ENCODE results near the gene WSB2. TPM values are rescaled to one million over a fixed set of nuclear protein-coding genes. Genes with fewer than 3 reads are reported as not detected.
"Not testable (repeated sequence)": the region's sequence is repeated elsewhere in the genome, so short reads cannot be mapped to it uniquely, and the experiment has no call there.

The WSB2 gene
- total RNA-seq, result 10 to 100 TPM; 72.4 to 74.6 TPM

DNA sequence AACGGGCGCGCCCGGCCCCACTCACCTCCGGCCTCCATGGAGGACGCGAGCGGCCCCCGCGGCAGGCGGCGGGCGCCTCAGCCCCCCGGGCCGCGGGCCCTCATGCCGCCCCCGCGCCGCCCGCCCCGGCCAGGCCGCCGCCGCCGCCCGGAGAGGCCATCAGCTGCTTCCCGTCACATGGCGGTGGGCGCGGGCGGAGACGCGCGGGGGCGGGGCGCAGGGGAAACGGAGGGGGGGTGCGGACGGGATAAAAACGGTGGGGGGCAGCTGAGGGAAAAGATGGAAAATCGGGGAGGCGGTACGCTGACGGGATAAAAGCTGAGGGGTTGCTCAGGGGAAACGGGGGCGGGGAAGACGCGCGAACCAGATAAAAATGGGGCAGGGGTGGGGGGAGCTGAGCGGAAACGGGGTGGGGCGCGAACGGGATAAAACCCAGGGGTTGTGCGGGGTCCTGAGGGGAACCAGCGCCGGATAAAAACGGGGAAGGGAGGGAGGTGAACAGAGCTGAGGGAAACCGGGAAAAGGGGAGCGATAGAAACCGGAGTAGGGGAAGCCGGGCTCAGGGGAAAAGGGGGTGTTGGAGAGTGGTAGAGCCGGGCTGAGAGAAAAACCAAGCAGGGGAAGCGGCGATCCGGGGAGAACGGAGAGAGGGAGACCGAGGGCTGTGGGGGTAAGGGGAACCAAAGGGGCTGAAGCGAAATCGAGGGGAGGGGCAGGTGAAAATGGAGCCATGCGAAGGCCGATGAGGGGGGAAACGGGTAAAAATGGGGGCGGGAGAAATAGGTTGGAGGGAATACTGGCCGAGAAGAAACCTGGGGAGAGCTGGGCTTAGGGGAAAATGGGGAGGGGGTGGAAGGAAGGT lies at the start of gene WSB2:
WSB2 (minus strand) TSS at position 169 of the 862 bp plus-strand sequence; CDS start at position 38, 131 bp downstream.
- POLR2A ChIA-PET, result interaction anchor here (0.6 to 2.5 kb wide), 8 partner anchors 10 to 285 kb away, joined by 3 to 14 read pairs (median 6); partner anchors contain the start of genes PEBP1, RFC5 and VSIG10
- CTCF ChIA-PET, result interaction anchor here (0.9 to 1.5 kb wide), 5 partner anchors 9 to 316 kb away, joined by 3 to 4 read pairs (median 3); partner anchors contain the start of gene PEBP1

- POLR2A ChIA-PET, result no interaction called here
- CTCF ChIA-PET, result no interaction called here
Observed at GRCh38 chr12:118109088-118109487, 48.1 kb upstream of the WSB2 start.

DNA sequence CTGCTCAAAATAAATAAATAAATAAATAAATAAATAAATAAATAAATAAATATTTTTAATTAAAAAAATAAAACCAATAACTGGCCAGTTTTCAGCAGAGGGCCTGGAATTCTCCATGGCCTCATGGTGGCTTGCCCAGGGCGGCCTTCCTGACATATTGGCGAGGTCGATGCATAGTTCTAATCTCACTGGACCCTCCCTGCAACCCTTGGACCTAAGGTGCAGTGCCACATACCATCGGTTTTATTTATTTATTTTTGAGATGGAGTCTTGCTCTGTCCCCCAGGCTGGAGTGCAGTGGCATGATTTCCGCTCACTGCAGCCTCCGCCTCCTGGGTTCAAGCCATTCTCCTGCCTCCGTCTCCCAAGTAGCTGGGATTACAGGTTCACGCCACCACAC lies 46.7 kb upstream of the WSB2 start:
- CTCF ChIA-PET, result interaction anchor here (1.0 kb wide), 1 partner anchor 12 kb away, joined by 3 read pairs; no protein-coding TSS in a partner anchor

DNA sequence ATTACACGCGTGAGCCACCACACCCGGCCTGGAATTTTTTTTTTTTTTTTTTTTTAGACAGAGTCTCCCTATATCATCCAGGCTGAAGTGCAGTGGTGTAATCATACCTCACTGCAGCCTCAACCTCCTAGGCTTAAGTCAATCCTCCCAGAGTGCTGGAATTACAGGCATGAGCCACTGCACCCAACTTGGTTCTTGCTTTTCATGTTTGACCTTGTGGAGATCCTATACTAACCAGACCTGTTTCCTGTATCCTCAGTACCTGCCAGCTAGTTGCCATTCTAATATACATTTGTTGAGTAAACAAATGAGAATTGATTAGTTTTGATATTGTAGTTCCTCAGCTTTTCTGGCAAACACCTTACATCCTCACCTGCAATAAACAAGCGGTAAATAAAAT lies 46.0 kb upstream of the WSB2 start:
- ChIA-PET CTCF (no interaction called here), POLR2A (no interaction called here)

More for the DNA sequence above, 46.7 kb upstream of the WSB2 start:
- POLR2A ChIA-PET, result interaction anchor here (0.6 kb wide), 1 partner anchor 33 kb away, joined by 5 read pairs; no protein-coding TSS in a partner anchor

GRCh38 chr12:118103601-118104382 lies 42.8 kb upstream of the WSB2 start, which contains the start of gene VSIG10:
Gene VSIG10, minus strand, starts transcription at chr12:118104011. Its CDS starts 340 bp downstream, at chr12:118103671.
- ChIA-PET CTCF (interaction anchor here (0.6 kb wide), 2 partner anchors 14 to 146 kb away, joined by 3 read pairs; no protein-coding TSS in a partner anchor), POLR2A (interaction anchor here (0.6 to 1.1 kb wide), 3 partner anchors 32 to 87 kb away, joined by 3 to 5 read pairs (median 3); partner anchors contain the start of genes PEBP1 and RFC5)

- CTCF ChIA-PET, result interaction anchor here (0.6 kb wide), 2 partner anchors 15 to 146 kb away, joined by 3 read pairs; no protein-coding TSS in a partner anchor
- POLR2A ChIA-PET, result interaction anchor here (0.6 to 1.1 kb wide), 2 partner anchors 41 to 87 kb away, joined by 3 to 5 read pairs; partner anchors contain the start of gene RFC5
Observed at GRCh38 chr12:118103201-118103600, 42.2 kb upstream of the WSB2 start.

GRCh38 chr12:118102609-118103008 lies 41.6 kb upstream of the WSB2 start:
- ChIA-PET CTCF (no interaction called here), POLR2A (no interaction called here)

DNA sequence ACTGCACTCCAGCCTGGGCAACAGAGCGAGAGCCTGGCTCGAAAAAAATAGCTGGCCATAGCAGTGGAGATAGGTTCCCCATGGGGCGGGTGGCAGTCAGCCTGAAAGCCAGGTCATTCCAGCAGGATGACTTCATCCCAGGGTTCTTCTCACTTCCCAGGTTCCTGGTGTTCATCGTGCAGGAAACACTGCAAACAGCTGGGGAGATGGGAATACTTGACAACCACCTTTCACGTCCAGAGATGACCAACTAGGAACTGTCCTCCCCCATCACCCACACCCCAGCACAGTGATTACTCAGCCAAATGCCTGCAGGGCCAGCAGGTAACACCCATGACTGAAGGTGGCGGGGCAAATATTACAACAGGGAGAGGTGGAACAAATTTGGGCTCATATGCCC lies 41.1 kb upstream of the WSB2 start:
- POLR2A ChIA-PET, result no interaction called here
- CTCF ChIA-PET, result no interaction called here

- POLR2A ChIA-PET, result no interaction called here
- CTCF ChIA-PET, result no interaction called here
Observed at GRCh38 chr12:118101051-118101450, 40.1 kb upstream of the WSB2 start.

DNA sequence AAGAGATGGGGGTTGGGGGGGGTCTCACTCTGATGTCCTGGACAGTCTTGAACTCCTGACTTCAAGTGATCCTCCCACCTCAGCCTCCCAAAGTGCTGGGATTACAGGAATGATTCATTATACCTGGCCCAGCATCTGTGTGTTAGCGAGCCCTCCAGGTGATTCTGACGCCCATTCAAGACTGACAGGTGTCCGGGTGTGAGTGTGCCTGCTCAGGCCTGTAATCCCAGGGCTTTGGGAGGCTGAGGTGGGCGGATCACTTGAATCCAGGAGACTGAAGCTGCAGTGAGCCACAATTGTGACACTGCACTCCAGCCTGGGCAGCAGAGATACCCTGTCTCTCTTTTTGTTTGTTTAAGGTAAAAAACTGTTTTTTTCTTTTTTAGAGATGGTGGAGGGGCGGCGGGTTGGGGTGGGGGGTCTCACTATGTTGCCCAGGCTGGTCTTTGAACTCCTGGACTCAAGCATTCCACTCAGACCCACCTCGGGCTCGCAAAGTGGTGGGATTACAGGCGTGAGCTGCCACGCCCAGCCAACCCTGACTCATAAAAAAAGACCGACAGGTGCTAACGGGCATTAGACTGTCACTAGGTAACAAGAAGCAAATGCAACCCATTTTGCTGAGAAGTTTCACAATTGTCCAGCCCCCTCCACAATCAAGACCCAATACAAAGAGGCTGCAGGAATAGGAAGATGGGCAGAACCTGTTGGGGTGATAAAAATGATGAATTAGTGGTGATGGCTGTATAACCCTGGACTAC lies 38.1 kb upstream of the WSB2 start:
- ChIA-PET CTCF (no interaction called here), POLR2A (no interaction called here)

DNA sequence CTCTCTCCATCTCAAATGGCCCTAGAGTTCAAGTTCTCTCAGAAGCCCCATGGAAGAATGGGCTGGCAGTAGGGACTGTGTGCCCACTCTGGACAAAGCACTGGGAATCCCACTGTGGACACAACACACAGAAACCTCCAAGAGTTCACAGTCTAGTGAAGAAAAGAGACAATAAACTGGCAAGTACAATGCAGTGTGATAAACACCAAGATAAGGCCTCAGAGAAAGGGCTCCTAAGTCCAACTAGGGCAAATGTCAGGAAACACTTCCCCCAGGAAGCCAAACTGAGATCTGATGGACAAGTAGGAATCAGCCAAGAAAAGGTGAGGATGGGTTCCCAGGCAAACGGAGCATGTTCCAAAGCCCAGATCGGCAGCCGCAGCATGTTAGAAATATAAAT lies 37.4 kb upstream of the WSB2 start:
- ChIA-PET POLR2A (no interaction called here), CTCF (no interaction called here)

GRCh38 chr12:118094039-118094438 lies 33.1 kb upstream of the WSB2 start:
- POLR2A ChIA-PET, result no interaction called here
- CTCF ChIA-PET, result interaction anchor here (1.1 kb wide), 1 partner anchor 1104 kb away, joined by 3 read pairs; no protein-coding TSS in a partner anchor

DNA sequence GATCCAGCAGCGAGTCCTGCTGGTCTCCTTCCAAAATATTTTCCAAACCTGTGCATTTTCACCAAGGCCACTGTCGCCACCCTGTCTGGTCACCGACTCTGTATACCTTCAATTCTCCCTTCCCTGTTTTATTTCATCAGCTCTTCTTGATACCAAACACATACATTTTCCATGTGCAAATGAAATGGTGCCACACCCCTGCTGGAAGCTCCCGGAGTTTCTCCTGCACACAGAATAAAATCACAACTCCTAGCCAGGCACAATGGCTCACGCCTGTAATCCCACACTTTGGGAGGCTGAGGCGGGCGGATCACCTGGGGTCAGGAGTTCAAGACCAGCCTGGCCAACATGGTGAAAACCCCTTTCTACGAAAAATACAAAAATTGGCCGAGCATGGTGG lies 28.8 kb upstream of the WSB2 start:
- ChIA-PET POLR2A (no interaction called here), CTCF (no interaction called here)

- ChIA-PET POLR2A (no interaction called here), CTCF (interaction anchor here (1.3 kb wide), 1 partner anchor 207 kb away, joined by 4 read pairs; no protein-coding TSS in a partner anchor)
Observed at GRCh38 chr12:118082161-118082560, 21.2 kb upstream of the WSB2 start.

DNA sequence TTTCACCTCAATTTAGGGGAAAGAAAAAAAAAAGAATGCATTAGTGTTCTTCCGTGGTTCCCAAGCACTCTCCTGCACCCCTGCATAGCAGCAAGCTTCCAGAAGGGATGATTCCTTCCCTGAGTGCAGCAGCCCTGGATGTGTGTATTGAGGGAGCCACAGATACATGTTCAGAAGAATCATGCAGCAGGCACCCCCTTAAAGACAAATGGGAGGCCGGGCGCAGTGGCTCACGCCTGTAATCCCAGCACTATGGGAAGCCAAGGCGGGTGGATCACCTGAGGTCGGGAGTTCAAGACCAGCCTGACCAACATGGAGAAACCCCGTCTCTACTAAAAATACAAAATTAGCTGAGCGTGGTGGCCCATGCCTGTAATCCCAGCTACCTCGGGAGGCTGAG lies 20.5 kb upstream of the WSB2 start:
- POLR2A ChIA-PET, CTCF ChIA-PET: not testable (repeated sequence)

GRCh38 chr12:118073768-118074167 lies 12.8 kb upstream of the WSB2 start:
- POLR2A ChIA-PET, result no interaction called here

GRCh38 chr12:118070650-118071049 lies 9.7 kb upstream of the WSB2 start:
- ChIA-PET CTCF (interaction anchor here (0.6 kb wide), 2 partner anchors 26 to 87 kb away, joined by 3 read pairs; no protein-coding TSS in a partner anchor), POLR2A (interaction anchor here (0.6 kb wide), 1 partner anchor 1079 kb away, joined by 3 read pairs; no protein-coding TSS in a partner anchor)

More at GRCh38 chr12:118073768-118074167, 12.8 kb upstream of the WSB2 start:
- CTCF ChIA-PET, result no interaction called here

- CTCF ChIA-PET, result interaction anchor here (0.6 to 0.7 kb wide), 3 partner anchors 19 to 1046 kb away, joined by 3 to 5 read pairs (median 3); no protein-coding TSS in a partner anchor
- POLR2A ChIA-PET, result interaction anchor here (2.1 kb wide), 1 partner anchor 68 kb away, joined by 9 read pairs; the partner anchor contains the start of gene PEBP1
Observed at GRCh38 chr12:118068445-118068844, 7.5 kb upstream of the WSB2 start.

DNA sequence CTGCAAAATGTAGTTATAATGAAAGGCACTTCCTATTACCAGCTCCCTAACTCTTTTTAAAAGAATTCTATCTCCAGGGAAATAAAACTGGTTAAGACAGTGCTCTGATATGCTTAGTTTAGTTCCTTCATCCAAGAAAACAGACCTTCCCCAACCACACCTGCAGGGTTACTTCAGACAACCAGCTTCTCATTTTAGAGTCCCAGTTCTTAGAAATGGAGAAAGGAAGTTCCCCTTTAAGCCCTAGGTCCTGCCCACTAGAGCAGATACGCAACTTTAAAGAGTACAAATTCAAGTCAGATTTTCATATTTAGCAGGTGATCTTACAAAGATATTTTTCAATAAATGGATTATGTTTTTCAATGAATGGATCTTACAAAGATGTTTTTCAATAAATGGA lies 4.4 kb upstream of the WSB2 start:
- ChIA-PET POLR2A (interaction anchor here (0.8 to 2.1 kb wide), 2 partner anchors 14 to 20 kb away, joined by 3 to 6 read pairs; no protein-coding TSS in a partner anchor), CTCF (interaction anchor here (1.9 kb wide), 1 partner anchor 21 kb away, joined by 6 read pairs; no protein-coding TSS in a partner anchor)

Data from activated CD8-positive, alpha-beta memory T cell treated with anti-CD3 and anti-CD28 coated beads for 36 hours (primary cell).